ENCODE data around the gene HORMAD1.

GRCh38 chr1:150683914-150684313, 36.8 kb downstream of the HORMAD1 start:
- TF ChIP-seq, protein P1, sequence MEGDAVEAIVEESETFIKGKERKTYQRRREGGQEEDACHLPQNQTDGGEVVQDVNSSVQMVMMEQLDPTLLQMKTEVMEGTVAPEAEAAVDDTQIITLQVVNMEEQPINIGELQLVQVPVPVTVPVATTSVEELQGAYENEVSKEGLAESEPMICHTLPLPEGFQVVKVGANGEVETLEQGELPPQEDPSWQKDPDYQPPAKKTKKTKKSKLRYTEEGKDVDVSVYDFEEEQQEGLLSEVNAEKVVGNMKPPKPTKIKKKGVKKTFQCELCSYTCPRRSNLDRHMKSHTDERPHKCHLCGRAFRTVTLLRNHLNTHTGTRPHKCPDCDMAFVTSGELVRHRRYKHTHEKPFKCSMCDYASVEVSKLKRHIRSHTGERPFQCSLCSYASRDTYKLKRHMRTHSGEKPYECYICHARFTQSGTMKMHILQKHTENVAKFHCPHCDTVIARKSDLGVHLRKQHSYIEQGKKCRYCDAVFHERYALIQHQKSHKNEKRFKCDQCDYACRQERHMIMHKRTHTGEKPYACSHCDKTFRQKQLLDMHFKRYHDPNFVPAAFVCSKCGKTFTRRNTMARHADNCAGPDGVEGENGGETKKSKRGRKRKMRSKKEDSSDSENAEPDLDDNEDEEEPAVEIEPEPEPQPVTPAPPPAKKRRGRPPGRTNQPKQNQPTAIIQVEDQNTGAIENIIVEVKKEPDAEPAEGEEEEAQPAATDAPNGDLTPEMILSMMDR (IDR thresholded peaks at IDR 0.05), result no peak
- no peak for TF ChIP-seq EZH2 (IDR thresholded peaks at IDR 0.05; ENCODE audit: borderline replicate concordance, insufficient read depth, low read depth, low read length, poor library complexity, severe bottlenecking)

All from B cell (primary cell).